ENCODE measurements around the gene MMP24OS.

Gene MMP24OS

DNA sequence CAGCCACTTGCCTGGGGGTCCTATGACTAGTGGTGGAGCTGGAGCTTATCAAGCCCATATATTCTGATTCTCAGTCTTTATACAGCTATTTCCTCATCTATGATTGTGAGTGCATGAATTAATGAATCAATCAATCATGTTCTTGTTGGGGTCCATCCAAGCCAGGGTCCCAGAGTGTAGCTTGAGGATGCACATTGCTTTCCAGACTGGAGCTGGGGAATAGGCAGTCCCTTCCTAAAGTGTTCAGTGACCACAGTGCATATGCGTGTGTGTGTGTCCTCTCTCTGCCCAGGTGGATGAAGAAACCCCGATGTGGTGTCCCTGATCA is 26.3 kb downstream of the MMP24OS start:
- DNase-seq (ENCODE audit: low spot score) = no peak

DNA sequence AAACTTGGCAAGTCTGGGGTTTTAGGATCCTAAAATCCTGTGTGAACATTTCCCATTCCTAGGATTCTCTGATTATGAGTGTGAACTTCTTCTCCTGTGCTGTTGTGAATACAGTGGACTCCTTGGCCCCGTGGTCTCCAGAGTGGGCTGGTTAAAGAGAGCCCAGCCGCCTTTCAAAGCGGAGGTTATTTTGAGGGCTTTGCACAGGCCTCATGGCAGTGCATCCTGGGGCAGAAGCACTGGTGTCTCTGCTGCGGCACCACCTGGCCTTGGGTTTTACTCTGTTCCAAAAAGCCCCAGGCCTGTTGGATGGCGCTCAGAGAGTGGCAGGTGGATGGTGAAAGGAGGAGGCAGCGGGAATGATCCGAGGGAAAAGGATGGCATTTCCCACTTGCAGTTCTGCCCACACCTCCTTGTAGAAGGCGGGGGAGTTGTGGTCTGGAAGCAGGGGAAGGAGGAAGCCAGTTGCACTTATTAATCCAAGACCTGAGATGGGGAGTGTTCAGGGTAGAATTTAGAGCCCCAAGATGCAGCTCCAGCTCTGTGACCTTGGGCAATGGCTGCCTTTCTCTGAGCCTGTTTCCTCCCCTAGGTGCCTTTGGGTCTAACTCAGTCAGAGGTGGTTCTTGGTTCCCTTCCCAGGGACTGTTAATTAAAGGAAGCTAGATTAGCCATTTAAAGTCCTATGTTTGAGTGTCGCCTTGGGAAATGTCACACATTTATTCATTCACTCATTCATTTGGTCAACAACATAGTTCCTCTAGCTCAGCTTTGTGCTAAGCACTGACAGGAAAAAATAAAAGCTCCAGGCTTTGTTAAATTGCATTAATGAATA is 29.1 kb downstream of the MMP24OS start:
- no peak for DNase-seq (ENCODE audit: low spot score)

DNA sequence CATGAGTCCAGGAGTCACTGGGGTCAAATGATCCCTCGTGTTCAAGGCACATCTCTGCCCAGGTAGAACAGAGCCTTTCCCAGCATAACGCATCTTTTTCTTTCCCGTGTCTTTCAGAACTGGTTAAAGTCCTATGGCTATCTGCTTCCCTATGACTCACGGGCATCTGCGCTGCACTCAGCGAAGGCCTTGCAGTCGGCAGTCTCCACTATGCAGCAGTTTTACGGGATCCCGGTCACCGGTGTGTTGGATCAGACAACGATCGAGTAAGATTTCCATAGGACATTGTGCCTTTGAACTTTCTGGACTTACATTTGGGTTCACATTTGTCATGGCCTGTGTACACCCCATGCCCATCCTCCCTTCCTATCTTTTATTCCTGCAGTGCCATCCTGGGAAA is 31.2 kb downstream of the MMP24OS start:
- no peak for DNase-seq (ENCODE audit: low spot score)

DNA sequence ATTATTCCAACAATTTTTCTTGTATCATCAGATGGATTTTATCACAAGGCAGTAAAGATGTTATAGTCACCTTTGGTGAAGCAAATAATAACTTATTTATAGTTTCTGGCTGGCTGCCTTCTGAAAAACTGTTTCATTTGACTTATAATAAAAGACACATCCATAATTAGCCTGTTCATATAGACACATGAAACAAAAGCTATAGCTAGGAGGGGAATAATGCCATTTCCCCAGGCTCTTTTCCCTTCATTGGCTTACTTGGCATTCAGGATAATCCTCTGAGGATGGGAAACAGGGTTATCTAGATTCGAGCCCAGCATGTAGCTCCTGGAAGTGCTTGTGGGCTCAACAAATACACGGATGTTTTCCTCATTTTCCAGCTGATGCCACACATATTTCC is 33.9 kb downstream of the MMP24OS start:
- DNase-seq (ENCODE audit: low spot score) = no peak

DNA sequence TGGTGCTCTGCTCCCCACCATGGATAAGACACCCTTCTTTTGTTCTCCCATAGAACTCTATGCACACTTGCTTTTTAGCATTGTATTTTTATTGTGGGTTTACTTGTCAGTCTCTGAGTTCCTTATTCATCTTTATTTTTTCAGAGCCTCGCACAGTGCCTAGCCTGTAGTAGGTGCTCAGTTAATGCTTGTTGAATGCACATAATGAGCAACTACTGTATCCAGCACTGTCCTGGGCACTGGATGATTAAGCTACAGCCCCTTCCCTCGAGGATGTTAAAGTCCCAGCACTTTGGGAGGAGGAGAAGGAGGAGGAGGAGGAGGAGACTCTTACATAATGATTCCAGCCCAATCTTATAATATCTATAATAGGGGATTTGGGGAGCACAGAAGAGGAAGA is 34.6 kb downstream of the MMP24OS start:
- DNase-seq (ENCODE audit: low spot score) = no peak

DNA sequence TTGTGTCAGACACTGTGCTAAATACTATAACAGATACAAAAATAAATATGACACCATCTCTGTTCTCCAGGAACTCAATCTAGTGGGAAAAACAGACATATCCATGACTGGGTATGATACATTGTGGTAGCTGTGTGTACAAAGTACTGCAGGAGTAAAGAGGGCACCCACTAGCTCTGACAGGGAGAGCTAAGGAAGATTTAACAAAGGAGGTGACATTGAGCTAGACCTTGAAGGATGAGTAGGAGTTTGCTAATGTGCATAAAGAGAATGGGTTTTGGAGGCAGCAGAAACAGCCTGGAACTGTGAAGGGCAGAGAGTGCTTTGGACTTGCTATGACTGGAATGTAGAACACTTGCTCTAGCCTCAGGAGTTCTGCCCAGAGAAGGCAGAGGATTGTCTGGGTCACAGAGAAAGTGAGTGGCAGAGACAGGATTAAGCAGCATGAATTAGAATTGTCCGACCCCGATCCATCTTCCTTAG is 37.1 kb downstream of the MMP24OS start:
- DNase-seq (ENCODE audit: low spot score) = no peak

DNA sequence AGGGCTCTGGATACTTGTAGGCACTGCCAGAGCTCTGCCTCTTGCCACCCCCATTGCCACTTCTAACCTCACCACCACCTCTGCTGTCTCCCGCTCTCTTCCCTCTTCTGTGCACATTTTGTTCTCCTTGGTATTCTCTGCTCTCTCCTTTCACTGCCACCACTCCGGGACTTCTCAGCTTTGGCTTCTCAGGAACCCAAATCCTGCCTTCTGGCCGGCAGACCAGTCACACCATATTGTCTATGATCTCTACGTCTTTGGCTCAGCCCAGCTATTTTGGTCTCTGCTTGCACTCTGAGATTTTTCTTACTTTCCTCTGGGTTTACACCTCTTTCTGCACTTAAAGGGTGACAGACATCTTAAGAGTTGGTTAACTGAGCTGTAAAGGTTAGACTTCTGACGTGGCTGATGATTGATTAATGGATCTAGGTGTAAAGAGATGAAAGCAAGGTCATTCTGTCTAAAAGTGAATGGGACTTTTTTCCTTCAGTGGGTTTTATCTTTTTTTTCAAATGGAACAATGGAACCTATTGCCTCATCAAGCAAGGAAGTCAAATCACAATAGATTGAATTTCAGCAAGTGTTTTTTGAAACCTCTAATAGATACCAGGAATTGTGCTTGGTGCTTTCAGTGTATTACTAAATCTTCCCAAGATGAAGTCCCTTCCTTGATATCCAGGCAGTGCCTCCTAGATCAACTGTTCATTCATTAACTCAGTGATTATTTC is 37.7 kb downstream of the MMP24OS start:
- no peak for DNase-seq (ENCODE audit: low spot score)

DNA sequence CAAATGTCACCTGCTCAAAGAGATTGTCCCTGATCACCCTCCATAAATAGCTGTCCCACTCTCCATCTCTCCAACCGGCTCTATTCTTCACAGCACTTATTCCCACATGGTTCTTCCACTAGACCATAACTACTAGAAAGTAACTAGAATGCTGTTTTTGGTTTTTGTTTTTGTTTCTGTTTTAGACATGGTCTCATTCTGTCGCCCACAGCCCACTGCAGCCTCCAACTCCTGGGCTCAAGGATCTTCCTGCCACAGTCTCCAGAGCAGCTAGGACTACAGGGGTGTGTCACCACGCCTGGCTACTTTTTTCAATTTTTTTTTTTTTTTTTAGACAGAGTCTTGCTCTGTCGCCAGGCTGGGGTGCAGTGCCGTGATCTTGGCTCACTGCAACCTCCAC is 39.2 kb downstream of the MMP24OS start:
- DNase-seq (ENCODE audit: low spot score) = no peak

DNA sequence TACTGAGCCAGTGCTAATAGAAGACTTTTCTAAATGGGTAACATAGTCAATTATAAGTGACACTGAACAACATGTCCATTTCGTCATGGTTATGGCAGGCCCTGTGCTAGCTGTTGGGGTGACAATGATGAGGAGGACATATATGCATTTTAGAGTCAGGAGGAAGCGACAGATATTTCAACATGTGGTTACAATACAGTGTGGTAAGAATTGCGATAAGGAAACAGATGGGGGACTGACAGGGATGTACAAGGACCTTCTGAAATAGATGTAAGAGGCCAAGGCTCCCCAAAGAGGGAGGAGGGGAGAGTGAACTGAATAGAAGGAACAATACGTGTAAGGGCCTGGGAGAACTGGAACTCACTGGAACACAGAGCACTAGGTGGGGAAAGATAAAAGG is 39.8 kb downstream of the MMP24OS start:
- no peak for DNase-seq (ENCODE audit: low spot score)

DNA sequence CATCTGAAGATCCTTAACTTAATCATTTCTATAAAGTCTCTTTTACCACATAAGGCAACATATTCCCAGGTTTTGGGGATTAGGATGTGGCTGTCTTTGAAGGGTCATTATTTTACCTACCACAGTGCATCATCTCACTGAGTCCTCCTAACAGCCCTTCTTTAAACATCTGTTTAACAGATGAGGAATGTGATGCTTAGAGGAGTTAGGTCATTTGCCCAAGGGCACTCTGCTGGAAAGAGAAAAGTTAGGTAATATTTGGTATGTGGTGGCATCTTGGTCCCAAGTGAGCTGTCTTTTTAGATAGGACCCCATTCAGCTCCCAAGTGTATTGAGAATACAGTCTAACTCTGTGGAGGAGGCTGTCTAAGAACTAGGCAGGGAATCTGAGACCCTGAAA is 40.4 kb downstream of the MMP24OS start:
- DNase-seq (ENCODE audit: low spot score) = no peak

DNA sequence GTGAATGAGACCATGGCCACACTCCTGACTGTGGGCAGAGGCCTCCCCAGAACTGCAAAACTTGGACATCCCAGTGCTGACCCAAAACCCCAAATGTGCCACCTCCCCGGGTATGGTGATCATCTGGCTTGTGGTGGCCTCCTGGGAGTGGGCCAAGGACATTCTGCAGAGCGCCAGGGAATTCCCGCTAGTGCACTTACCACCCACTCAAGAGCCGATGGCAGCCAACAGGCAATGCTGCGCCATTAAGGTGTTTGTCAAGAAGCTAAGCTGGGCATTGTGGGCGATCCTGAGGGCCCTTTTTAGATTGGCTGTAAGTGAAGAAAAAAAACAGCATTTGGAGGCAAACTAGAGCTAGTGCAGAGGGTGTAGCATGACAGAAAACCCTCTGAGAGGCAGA is 42.0 kb downstream of the MMP24OS start:
- DNase-seq (ENCODE audit: low spot score) = no peak

DNA sequence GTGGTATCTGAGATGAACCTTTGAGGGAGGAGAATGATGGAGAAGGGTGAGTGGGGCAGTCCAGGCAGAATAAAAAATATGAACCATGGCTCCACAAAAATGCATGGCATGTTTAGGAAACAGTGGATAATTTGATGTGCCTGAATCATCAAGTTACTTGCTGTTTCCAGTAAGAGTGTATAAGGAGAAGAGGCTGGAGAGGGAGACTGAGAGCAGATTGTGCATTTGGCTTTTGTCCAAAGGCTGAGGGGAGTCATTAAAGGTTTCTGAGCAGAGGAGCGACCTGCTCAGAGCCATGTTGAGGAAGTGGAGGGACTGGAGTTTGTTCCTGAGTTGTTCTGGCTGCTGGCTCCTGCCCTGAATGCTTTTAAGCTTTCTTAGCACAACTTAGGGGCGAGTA is 45.3 kb downstream of the MMP24OS start:
- DNase-seq (ENCODE audit: low spot score) = no peak

DNA sequence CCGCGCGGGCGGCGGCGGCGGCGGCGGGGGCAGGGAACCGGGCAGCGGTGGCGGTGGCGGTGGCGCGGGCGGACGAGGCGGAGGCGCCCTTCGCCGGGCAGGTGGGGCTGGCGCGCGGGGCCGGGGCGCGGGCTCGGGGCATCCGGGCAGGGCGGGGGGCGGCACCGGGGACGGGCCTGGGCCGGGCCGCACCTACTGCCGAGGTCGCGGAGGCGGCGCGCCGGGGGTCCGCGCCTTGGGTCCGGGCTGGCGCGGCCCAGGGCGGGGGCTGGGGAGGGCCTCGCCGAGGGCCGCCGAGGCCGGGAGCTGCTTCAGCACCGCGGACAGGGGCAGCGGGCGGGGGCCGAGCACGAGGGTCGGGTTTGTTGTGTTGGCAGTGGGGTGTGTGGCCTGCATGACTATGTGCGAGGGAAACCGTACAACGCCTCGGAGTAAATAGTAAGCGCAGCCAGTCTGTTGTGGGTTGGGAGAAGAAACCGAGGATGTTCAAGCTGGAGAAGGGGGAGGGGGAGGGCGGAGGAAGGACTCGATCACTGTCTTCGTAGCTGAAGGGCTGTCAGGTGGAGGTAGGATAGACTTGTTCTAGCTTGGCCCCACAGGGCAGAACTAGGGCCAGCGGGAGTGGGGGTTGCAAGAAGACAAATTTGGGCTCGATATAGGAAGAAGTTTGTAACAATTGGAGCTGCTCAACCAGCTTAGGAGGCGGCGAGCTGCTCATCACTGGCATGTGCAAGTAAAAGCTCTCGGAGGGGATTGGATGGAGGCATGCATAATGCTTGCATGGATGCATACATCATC is 50.8 kb downstream of the MMP24OS start:
- no peak for DNase-seq (ENCODE audit: low spot score)
